Islet of Langerhans (tissue), 1 donor: ENCODE measurements around the gene ABCA5.

Source experiments
- FAIRE-seq: peaks from one replicate; lab custom pipeline; 2011; peaks lifted over from hg19 to GRCh38; lab: Jason Lieb, UNC

Gene ABCA5

DNA sequence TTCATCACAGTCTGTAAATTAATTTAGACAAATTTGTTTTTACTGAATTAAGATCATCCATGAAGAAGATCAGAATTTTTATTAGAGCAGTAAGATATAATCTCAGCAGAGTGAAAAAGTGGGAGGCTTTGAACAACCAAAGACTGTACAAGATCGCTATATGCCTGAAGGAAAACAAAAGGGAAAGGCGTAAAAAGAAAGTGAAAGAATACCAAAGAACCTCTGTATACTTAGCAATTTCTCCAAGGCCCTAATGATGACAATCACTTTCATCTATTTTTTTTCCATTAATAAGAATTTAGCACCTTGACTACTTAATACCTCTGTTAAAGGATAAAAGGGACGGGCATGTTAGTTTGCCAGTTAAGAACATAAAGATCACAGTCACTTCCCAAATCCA is 59.7 kb downstream of the ABCA5 start:
- no peak for FAIRE-seq

GRCh38 chr17:69265873-69266272 is 61.1 kb downstream of the ABCA5 start:
- FAIRE-seq: no peak

DNA sequence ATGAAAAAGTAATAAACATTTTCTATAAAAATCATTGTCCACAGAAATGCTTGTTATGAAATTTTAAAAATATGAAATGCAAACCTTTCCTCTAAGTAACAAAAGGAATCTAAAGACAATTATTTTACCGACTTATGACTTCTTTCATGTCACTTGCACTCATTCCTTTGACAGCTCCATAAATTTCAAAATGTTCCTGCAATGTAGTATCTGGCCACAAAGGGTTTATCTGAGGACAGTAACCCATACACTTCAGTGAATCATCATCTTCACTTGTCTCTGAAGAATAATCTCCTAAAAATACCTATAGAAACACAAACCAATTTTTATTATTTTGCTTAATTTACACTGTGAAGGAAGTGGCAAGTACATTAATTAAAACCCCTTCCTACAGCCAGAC is 72.7 kb downstream of the ABCA5 start:
- FAIRE-seq: no peak

GRCh38 chr17:69250641-69251040 is 76.3 kb downstream of the ABCA5 start:
- no peak for FAIRE-seq

- peak; percentile 100 for FAIRE-seq
Observed at GRCh38 chr17:69246726-69247375, 80.1 kb downstream of the ABCA5 start.

DNA sequence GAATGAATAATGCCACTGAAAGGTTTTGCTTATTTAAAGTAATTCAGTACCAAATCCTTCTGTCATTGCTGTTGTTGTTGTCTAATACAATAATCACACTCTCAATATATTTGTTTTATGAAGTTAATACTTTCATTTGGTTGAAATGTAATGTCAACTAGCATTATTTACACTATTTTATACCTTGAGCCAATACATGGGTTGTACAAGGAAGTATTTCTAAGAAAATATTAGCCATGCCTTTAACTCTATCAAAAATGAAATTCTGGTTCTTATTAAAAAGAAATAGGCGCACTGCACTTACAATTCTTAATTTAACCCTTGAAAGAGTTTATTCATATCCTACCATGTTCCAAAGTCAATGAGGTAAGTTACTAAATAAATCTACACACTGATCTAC is 80.7 kb downstream of the ABCA5 start:
- FAIRE-seq: no peak

- no peak for FAIRE-seq
Observed at GRCh38 chr17:69245617-69246016, 81.3 kb downstream of the ABCA5 start.

- no peak for FAIRE-seq
Observed at GRCh38 chr17:69239611-69240600, 87.0 kb downstream of the ABCA5 start.

DNA sequence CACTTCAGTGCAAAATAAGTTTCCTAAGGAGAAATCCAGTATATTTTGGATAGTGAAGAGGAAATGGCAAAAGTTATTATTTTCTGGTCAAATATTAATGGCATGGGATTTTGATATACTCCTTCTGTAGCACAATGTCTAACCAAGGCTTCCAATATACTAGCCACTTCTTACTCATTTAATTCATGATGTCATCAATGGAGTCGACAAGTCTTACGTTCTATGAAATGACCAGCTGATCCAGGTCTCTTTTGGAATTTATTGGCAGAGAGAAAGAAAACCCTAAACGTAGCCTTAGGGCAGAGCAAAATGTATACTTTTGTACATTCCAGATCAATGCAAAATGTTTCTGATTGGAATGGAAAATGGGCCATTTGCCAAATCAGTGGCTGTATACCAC is 90.0 kb downstream of the ABCA5 start:
- no peak for FAIRE-seq

DNA sequence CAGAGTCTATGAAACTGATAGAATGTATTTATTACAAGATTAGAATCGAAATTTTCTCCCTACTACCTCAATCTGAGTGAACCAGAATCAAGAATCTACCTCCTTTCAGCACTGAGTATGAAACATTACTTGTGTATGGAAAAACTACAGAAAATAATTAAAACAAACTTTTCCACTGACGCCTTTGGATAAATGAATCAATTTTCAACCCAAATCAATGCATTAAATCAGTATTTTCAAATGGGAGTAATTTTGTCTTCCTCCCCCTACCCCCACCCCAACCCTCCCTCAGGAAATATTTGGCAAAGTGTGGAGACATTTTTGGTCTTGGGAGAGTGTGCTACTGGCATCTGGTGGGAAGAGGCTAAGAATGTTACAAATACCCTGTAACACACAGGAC is 90.5 kb downstream of the ABCA5 start:
- FAIRE-seq: no peak

DNA sequence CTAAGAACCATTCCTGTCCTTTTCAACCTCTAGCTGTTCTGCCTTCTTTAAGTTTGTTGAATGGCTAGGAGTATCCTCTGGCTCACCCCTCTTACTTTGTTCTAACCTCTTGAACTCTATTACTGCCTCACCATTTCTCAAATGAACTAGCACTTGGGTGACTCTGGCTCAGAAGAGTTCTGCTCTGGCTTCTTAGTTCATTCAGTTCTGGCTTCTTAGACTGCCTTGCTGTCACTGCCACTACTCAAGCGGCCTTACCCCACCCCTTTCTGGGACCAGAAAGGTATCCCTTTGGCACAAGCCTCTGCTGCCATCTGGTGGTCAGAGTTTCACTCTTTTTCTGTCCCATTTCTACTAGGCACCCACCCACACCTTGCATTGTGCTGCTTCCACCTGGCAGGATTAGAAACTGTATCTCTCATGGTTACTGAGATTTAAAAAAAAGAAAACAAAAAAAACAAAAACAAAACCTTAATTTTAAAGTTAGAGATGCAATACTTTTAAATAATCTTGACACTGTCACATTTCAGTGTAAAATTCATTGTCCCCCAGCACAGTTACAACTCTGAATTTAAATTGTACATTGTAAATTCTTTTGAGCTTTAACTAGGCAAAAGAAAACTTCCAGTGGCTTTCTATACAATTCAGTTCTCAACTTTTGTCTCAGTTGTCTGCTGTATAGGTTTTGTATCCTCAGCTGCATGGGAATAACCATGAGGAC is 91.4 kb downstream of the ABCA5 start:
- FAIRE-seq: no peak

- no peak for FAIRE-seq
Observed at GRCh38 chr17:69232650-69233049, 94.3 kb downstream of the ABCA5 start.

DNA sequence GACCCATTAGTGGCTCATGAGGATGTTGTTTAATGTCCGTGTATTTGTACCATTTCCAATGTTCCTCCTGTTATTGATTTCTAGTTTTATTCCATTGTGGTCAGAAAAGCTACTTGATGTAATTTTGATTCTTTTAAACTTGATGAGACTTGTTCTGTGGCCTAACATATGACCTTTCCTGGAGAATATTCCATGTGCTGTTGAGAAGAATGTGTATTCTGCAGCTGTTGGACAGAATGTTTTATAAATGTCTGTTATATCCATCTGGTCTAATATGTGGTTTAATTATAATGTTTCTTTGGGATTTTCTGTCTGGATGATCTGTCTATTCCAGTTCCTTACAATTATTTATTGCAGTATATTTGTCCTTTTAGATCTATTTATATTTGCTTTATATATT is 95.4 kb downstream of the ABCA5 start:
- FAIRE-seq: no peak

GRCh38 chr17:69230939-69231338 is 96.0 kb downstream of the ABCA5 start:
- no peak for FAIRE-seq

- FAIRE-seq: no peak
Observed at GRCh38 chr17:69228576-69228975, 98.4 kb downstream of the ABCA5 start, which contains the start of gene ABCA10. Gene ABCA10, minus strand, starts transcription at chr17:69228824. Its CDS starts 3,466 bp downstream, at chr17:69225358.

GRCh38 chr17:69228018-69228417 is 98.9 kb downstream of the ABCA5 start:
- FAIRE-seq: no peak

DNA sequence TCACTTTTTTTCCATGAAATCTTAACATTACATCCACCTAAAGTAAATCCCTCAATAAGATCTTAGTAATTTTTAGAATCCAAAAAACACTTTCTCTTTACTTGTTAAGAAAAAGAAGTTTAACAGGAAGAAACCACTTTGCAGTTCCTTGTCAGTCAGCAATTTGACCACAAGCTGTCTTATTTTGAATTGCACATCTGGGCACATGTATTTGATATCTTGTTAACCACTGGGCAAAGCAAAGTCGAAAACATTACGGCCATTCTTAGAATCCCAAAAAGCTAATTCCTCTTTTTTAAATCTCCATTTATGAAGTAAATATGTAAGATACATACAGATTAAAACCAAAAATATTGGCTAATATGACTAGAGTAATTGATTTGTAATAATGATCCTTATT is 99.4 kb downstream of the ABCA5 start:
- FAIRE-seq: no peak

DNA sequence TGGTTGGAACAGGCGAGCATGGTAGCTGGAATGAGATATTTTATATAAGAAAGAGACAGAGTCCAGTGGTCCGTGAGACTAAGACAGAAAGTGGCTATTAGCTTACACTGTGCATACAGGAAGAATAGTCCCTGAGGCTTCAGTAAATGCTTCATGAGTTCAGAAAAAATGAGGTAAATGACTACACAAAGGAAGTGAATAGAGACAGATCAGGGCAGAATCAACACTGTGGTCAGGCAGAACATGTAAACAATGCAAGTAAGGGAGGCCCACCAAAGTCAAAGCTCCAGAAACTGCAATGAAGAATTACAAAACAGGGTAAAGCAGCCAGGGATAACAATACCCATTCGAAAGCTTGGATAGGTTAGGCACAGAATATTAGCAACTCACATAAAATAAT is 103.1 kb downstream of the ABCA5 start:
- no peak for FAIRE-seq

DNA sequence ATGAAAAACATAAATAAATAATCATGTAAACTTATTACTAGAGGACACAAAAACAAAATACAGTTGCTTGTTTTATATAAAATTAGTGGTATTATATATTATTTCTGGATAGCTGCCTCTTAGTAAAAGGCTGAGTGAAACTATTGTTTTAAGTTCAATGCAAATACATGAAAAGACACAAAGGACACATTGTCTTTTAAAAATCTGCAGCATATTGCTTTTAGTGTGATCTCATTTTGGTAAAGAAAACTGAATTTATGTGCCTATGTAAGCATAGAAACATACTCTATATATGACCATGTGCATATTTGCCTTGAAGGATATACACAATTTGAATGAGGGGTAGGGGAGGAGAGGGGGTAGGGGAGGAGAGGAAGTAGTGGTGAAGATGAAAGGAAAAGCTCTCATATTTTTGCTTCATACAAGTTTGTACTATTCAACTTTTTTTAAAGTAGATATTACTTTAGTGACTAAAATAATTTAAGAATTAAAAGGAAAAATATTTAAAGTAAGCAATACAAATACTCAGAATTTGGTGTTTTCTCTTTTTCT is 104.2 kb downstream of the ABCA5 start:
- FAIRE-seq: no peak

DNA sequence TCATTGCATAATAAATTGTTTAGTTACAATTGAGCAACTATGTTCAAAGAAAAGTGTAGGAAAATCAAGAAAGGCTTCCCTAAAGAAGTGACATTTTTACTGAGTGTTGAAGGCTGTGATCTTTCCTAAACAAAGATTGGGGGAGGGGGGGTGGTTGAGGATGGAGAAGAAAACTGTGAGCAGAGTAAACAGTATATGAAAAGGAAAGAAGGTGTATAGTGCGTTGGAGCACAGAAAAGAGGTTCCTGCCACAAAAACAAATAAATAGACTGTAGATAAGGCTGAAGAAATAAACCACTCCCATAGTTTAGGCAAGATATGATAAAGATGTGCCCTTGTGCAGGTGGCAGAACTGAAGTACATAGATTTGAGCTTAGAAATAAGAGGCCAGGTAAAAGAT is 106.8 kb downstream of the ABCA5 start:
- FAIRE-seq: no peak

GRCh38 chr17:69218986-69219385 is 107.9 kb downstream of the ABCA5 start:
- FAIRE-seq: no peak

- no peak for FAIRE-seq
Observed at GRCh38 chr17:69213059-69213813, 113.7 kb downstream of the ABCA5 start.
